WTC11 (cell line): Measurements from ENCODE around the gene IFI16. TPM values are rescaled to one million over a fixed set of nuclear protein-coding genes. Genes with fewer than 3 reads are reported as not detected.
"Not testable (repeated sequence)": the region's sequence is repeated elsewhere in the genome, so short reads cannot be mapped to it uniquely, and the experiment has no call there.

Experiments
- ATAC-seq: fragments of 200-7000 bp; cut with Tn5 transposase; 2 replicates; pipeline ENCODE4 v1.10.0; 2021; ENCODE audit warnings: mild to moderate bottlenecking, moderate library complexity
- CTCF ChIA-PET: fragments of 300-600 bp; sonication (Branson Sonifier 250); formaldehyde crosslinking; loops from one replicate; lab custom pipeline; 2021; ENCODE audit warnings: antibody characterized with exemption; lab: Charles Lee
- POLR2A ChIA-PET: fragments of 350-600 bp; sonication (Branson Sonifier 250); formaldehyde crosslinking; loops from one replicate; lab custom pipeline; 2021; ENCODE audit warnings: antibody characterized with exemption; lab: Charles Lee
- DNase-seq: peaks from one replicate; pipeline ENCODE4 v3.0.0; 2021; ENCODE audit warnings: low spot score
- H3K27ac Mint-ChIP-seq: 2 replicates; pipeline ENCODE4 v1.8.0; 2021; ENCODE audit warnings: mixed read lengths
- H3K27me3 Mint-ChIP-seq: 2 replicates; pipeline ENCODE4 v1.8.0; 2021; ENCODE audit warnings: low read depth, mild to moderate bottlenecking, moderate library complexity, mixed read lengths
- H3K36me3 Mint-ChIP-seq: 2 replicates; pipeline ENCODE4 v1.8.0; 2021; ENCODE audit warnings: mixed read lengths
- H3K4me1 Mint-ChIP-seq: 2 replicates; pipeline ENCODE4 v1.8.0; 2022; ENCODE audit warnings: mixed read lengths
- H3K4me3 Mint-ChIP-seq: 2 replicates; pipeline ENCODE4 v1.8.0; 2021; ENCODE audit warnings: mild to moderate bottlenecking, moderate library complexity, mixed read lengths
- H3K9me3 Mint-ChIP-seq: 2 replicates; pipeline ENCODE4 v1.8.0; 2021; ENCODE audit warnings: mixed read lengths
- ATF1 ChIP-seq: sonication (generic); formaldehyde crosslinking; IDR thresholded peaks from 2 replicates; pipeline ENCODE4 v1.8.1; 2023; ENCODE audit warnings: mild to moderate bottlenecking, moderate library complexity, missing genetic modification reagents
- CBFB ChIP-seq: sonication (generic); formaldehyde crosslinking; IDR thresholded peaks from 2 replicates; pipeline ENCODE4 v1.8.1; 2022; ENCODE audit warnings: mild to moderate bottlenecking, low read depth, missing genetic modification reagents
- CREM ChIP-seq: sonication (generic); formaldehyde crosslinking; IDR thresholded peaks from 2 replicates; pipeline ENCODE4 v1.8.1; 2022; ENCODE audit warnings: mild to moderate bottlenecking, missing genetic modification reagents, moderate library complexity
- E2F5 ChIP-seq: sonication (generic); formaldehyde crosslinking; IDR thresholded peaks from 2 replicates; pipeline ENCODE4 v1.8.1; 2022; ENCODE audit warnings: mild to moderate bottlenecking, moderate library complexity, missing genetic modification reagents
- FOXJ3 ChIP-seq: sonication (generic); formaldehyde crosslinking; IDR thresholded peaks from 2 replicates; pipeline ENCODE4 v1.9.0; 2021; ENCODE audit warnings: missing genetic modification reagents, mild to moderate bottlenecking, borderline replicate concordance
- HMGA2 ChIP-seq: fragments of 250-450 bp; sonication (Bioruptor Pico); IDR thresholded peaks from 2 replicates; pipeline ENCODE4 v1.4.0; 2021; ENCODE audit warnings: mild to moderate bottlenecking, moderate library complexity
- NFYB ChIP-seq: sonication (generic); formaldehyde crosslinking; conservative IDR thresholded peaks from 2 replicates; pipeline ENCODE4 v1.8.0; 2022; ENCODE audit warnings: low read depth, missing genetic modification reagents
- NR3C1 ChIP-seq: sonication (generic); formaldehyde crosslinking; conservative IDR thresholded peaks from 2 replicates; pipeline ENCODE4 v1.8.1; 2023; ENCODE audit warnings: low read depth, mild to moderate bottlenecking, missing genetic modification reagents
- PREB ChIP-seq: sonication (generic); formaldehyde crosslinking; IDR thresholded peaks from 2 replicates; pipeline ENCODE4 v1.8.1; 2022; ENCODE audit warnings: mild to moderate bottlenecking, missing genetic modification reagents, moderate library complexity, borderline replicate concordance
- PRRX2 ChIP-seq: fragments of 250-450 bp; sonication (Bioruptor Pico); IDR thresholded peaks from 2 replicates; pipeline ENCODE4 v1.8.0; 2021; ENCODE audit warnings: mild to moderate bottlenecking
- RELA ChIP-seq: sonication (generic); formaldehyde crosslinking; IDR thresholded peaks from 2 replicates; pipeline ENCODE4 v1.8.1; 2022; ENCODE audit warnings: missing genetic modification reagents, mild to moderate bottlenecking, borderline replicate concordance
- SMAD4 ChIP-seq: sonication (generic); formaldehyde crosslinking; IDR thresholded peaks from 2 replicates; pipeline ENCODE4 v1.8.0; 2022; ENCODE audit warnings: mild to moderate bottlenecking, missing genetic modification reagents
- SP1 ChIP-seq: sonication (generic); formaldehyde crosslinking; conservative IDR thresholded peaks from 2 replicates; pipeline ENCODE4 v1.8.1; 2022; ENCODE audit warnings: missing genetic modification reagents
- STAT6 ChIP-seq: sonication (generic); formaldehyde crosslinking; conservative IDR thresholded peaks from 2 replicates; pipeline ENCODE4 v1.8.1; 2023; ENCODE audit warnings: mild to moderate bottlenecking, low read depth, missing genetic modification reagents, moderate library complexity
- TP53 ChIP-seq: sonication (generic); formaldehyde crosslinking; IDR thresholded peaks from 2 replicates; pipeline ENCODE4 v1.8.1; 2023; ENCODE audit warnings: mild to moderate bottlenecking, missing genetic modification reagents
- ZBTB21 ChIP-seq: sonication (generic); formaldehyde crosslinking; IDR thresholded peaks from 2 replicates; pipeline ENCODE4 v1.8.1; 2023; ENCODE audit warnings: mild to moderate bottlenecking, missing genetic modification reagents, borderline replicate concordance
- ZBTB43 ChIP-seq: sonication (generic); formaldehyde crosslinking; IDR thresholded peaks from 2 replicates; pipeline ENCODE4 v1.8.1; 2023; ENCODE audit warnings: mild to moderate bottlenecking, missing genetic modification reagents
- ZMAT4 ChIP-seq: fragments of 250-450 bp; sonication (Bioruptor Pico); IDR thresholded peaks from 2 replicates; pipeline ENCODE4 v1.9.0; 2021; ENCODE audit warnings: mild to moderate bottlenecking
- ZNF121 ChIP-seq: sonication (generic); formaldehyde crosslinking; IDR thresholded peaks from 2 replicates; pipeline ENCODE4 v1.8.0; 2023; ENCODE audit warnings: missing genetic modification reagents
- ZNF232 ChIP-seq: sonication (generic); formaldehyde crosslinking; IDR thresholded peaks from 2 replicates; pipeline ENCODE4 v1.8.0; 2022; ENCODE audit warnings: mild to moderate bottlenecking, missing genetic modification reagents
- ZNF396 ChIP-seq: fragments of 250-450 bp; sonication (Bioruptor Pico); IDR thresholded peaks from 2 replicates; pipeline ENCODE4 v1.8.0; 2021; ENCODE audit warnings: mild to moderate bottlenecking, moderate library complexity, borderline replicate concordance
- total RNA-seq: library from RNA; stranded (reverse); gene quantifications from 3 replicates; pipeline ENCODE4 v1.2.3, GENCODE V29; 2021

IFI16 gene
- total RNA-seq, 1 experiment from 2014 or later, result 3.2 TPM

- H3K36me3 Mint-ChIP-seq, result no peaks in the 10 kb centered on the region
- ChIA-PET POLR2A (no interaction called here), CTCF (interaction anchor here (0.6 kb wide), 1 partner anchor 156 kb away, joined by 3 read pairs; no protein-coding TSS in a partner anchor)
- no peaks in the 10 kb centered on the region for H3K9me3 Mint-ChIP-seq
- DNase-seq, result no peak
- no peak overlapping the region for H3K4me3 Mint-ChIP-seq
- TF ChIP-seq ZNF121 (CRISPR knock-in tag), result no peak
- TF ChIP-seq E2F5 (CRISPR knock-in tag), result no peak
- TF ChIP-seq PRRX2 (CRISPR knock-in tag), result no peak
- no peak for TF ChIP-seq RELA (CRISPR knock-in tag)
- TF ChIP-seq ZBTB43, result no peak
- no peak for TF ChIP-seq ZMAT4
- no peak for TF ChIP-seq ZBTB21 (CRISPR knock-in tag)
- TF ChIP-seq PREB (CRISPR knock-in tag), result no peak
- no peak for TF ChIP-seq ZNF396 (CRISPR knock-in tag)
- no peak for TF ChIP-seq NR3C1 (CRISPR knock-in tag)
- TF ChIP-seq ATF1 (CRISPR knock-in tag), result no peak
- no peak for TF ChIP-seq TP53
- no peak for TF ChIP-seq SMAD4 (CRISPR knock-in tag)
- TF ChIP-seq FOXJ3 (CRISPR knock-in tag), result no peak
- no peak for TF ChIP-seq CREM
- TF ChIP-seq NFYB (CRISPR knock-in tag), result no peak
- no peaks in the 10 kb centered on the region for H3K4me1 Mint-ChIP-seq
- H3K27ac Mint-ChIP-seq, result no peak overlapping the region
- H3K27me3 Mint-ChIP-seq, result no peaks in the 10 kb centered on the region
- no peak for ATAC-seq
These were observed 31.4 kb downstream of the IFI16 start for GRCh38 chr1:159040893-159041724.

- POLR2A ChIA-PET, H3K4me3 Mint-ChIP-seq: not testable (repeated sequence)
These were observed 36.8 kb downstream of the IFI16 start for GRCh38 chr1:159046486-159046885.

GRCh38 chr1:159051436-159051835, 41.7 kb downstream of the IFI16 start:
- H3K4me3 Mint-ChIP-seq, result no peak overlapping the region
- H3K27me3 Mint-ChIP-seq, result no peaks in the 10 kb centered on the region
- no peaks in the 10 kb centered on the region for H3K36me3 Mint-ChIP-seq
- no peak overlapping the region for H3K27ac Mint-ChIP-seq
- peaks cover 3% of the 10 kb centered on the region; the same call in 1 of the 2 replicates for H3K9me3 Mint-ChIP-seq
- POLR2A ChIA-PET, result no interaction called here
- DNase-seq (no peak), ATAC-seq (no peak)
- TF ChIP-seq CBFB (no peak), HMGA2 (CRISPR knock-in tag) (no peak), ZNF232 (no peak), ZNF396 (CRISPR knock-in tag) (no peak), STAT6 (no peak), SP1 (CRISPR knock-in tag) (no peak)
- CTCF ChIA-PET, result no interaction called here
- H3K4me1 Mint-ChIP-seq, result peaks cover 10% of the 10 kb centered on the region

More at GRCh38 chr1:159046486-159046885, 36.8 kb downstream of the IFI16 start:
- H3K27me3 Mint-ChIP-seq, H3K9me3 Mint-ChIP-seq, DNase-seq, CTCF ChIA-PET, ATAC-seq, H3K4me1 Mint-ChIP-seq, H3K27ac Mint-ChIP-seq, H3K36me3 Mint-ChIP-seq: not testable (repeated sequence)
